HepG2 (cell line): ENCODE results near the gene EZH1.

Source experiments
- CCDC6 ChIP-seq: sonication (generic); formaldehyde crosslinking; IDR thresholded peaks from 2 replicates; pipeline ENCODE4 v1.8.1; 2022; ENCODE audit warnings: mild to moderate bottlenecking, missing genetic modification reagents, moderate library complexity
- FOXK2 ChIP-seq: fragments of 450-650 bp; IDR thresholded peaks from 2 replicates; pipeline ENCODE4 v1.6.1; 2016
- JUND ChIP-seq: sonication (generic); formaldehyde crosslinking; IDR thresholded peaks from 2 replicates; pipeline ENCODE4 v1.8.0; 2022; ENCODE audit warnings: mild to moderate bottlenecking, missing genetic modification reagents
- KDM5A ChIP-seq: fragments of 200-600 bp; sonication (generic); IDR thresholded peaks from 2 replicates; pipeline ENCODE4 v1.7.0; 2018; ENCODE audit warnings: antibody characterized with exemption, mild to moderate bottlenecking, low read length, borderline replicate concordance
- MED1 ChIP-seq: sonication (generic); formaldehyde crosslinking; IDR thresholded peaks from 2 replicates; pipeline ENCODE4 v1.4.0; 2020; ENCODE audit warnings: missing genetic modification reagents
- NFIC ChIP-seq: IDR thresholded peaks from 2 replicates; pipeline ENCODE4 v1.6.1; 2012; ENCODE audit warnings: mild to moderate bottlenecking, low read length, inconsistent platforms
- RAD51 ChIP-seq: fragments of 450-650 bp; IDR thresholded peaks from 2 replicates; pipeline ENCODE4 v1.6.1; 2016; ENCODE audit warnings: borderline replicate concordance
- ZC3H4 ChIP-seq: sonication (generic); formaldehyde crosslinking; IDR thresholded peaks from 2 replicates; pipeline ENCODE4 v1.4.0; 2020; ENCODE audit warnings: missing genetic modification reagents, borderline replicate concordance
- ZNF138 ChIP-seq: sonication (generic); formaldehyde crosslinking; IDR thresholded peaks from 2 replicates; pipeline ENCODE4 v1.5.0; 2020; ENCODE audit warnings: mild to moderate bottlenecking, low read depth, missing genetic modification reagents
- ZNF230 ChIP-seq: sonication (generic); formaldehyde crosslinking; IDR thresholded peaks from 2 replicates; pipeline ENCODE4 v1.4.0; 2020; ENCODE audit warnings: mild to moderate bottlenecking, missing genetic modification reagents
- TF ChIP-seq, protein P1 (sequence below), 2 experiments: IDR thresholded peaks; 2 replicates each; pipeline ENCODE4 v1.6.1; 2011 to 2012; ENCODE audit warnings: low read length in 2 of 2, borderline replicate concordance in 1 of 2, low read depth in 1 of 2, mild to moderate bottlenecking in 1 of 2, moderate library complexity in 1 of 2
- TF ChIP-seq, protein P2 (sequence below): sonication (generic); formaldehyde crosslinking; IDR thresholded peaks from 2 replicates; pipeline ENCODE4 v1.5.1; 2020; ENCODE audit warnings: missing genetic modification reagents, mild to moderate bottlenecking, borderline replicate concordance
- TF ChIP-seq, protein P3 (sequence below): sonication (generic); formaldehyde crosslinking; IDR thresholded peaks from 2 replicates; pipeline ENCODE4 v1.8.1; 2022; ENCODE audit warnings: low read depth, mild to moderate bottlenecking, missing genetic modification reagents

DNA sequence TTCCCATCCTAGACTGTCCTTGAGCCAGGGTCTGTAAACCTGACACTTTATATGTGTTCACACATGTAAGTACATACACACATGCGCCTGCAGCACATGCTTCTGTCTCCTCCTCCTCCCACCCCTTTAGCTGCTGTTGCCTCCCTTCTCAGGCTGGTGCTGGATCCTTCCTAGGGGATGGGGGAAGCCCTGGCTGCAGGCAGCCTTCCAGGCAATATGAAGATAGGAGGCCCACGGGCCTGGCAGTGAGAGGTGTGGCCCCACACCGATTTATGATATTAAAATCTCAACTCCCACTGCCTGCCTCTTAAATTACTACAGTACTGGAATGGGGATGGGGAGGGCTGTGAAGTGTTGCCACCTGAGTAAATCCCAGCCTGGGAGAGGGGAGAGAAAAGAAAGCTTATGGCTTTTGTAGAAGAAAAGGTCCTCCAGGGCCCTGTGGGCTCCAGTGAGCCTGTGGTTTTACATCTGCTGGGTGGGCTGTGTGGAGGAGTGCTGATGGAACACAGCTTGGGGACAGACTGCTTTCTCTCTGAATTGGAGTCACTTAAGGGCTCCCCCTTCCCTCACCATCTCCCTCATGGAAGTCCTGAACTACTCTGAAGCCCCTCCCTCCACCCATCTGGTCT, 34.6 kb upstream of the EZH1 start:
- TF ChIP-seq CCDC6 (CRISPR knock-in tag): no peak
- TF ChIP-seq, protein P1, sequence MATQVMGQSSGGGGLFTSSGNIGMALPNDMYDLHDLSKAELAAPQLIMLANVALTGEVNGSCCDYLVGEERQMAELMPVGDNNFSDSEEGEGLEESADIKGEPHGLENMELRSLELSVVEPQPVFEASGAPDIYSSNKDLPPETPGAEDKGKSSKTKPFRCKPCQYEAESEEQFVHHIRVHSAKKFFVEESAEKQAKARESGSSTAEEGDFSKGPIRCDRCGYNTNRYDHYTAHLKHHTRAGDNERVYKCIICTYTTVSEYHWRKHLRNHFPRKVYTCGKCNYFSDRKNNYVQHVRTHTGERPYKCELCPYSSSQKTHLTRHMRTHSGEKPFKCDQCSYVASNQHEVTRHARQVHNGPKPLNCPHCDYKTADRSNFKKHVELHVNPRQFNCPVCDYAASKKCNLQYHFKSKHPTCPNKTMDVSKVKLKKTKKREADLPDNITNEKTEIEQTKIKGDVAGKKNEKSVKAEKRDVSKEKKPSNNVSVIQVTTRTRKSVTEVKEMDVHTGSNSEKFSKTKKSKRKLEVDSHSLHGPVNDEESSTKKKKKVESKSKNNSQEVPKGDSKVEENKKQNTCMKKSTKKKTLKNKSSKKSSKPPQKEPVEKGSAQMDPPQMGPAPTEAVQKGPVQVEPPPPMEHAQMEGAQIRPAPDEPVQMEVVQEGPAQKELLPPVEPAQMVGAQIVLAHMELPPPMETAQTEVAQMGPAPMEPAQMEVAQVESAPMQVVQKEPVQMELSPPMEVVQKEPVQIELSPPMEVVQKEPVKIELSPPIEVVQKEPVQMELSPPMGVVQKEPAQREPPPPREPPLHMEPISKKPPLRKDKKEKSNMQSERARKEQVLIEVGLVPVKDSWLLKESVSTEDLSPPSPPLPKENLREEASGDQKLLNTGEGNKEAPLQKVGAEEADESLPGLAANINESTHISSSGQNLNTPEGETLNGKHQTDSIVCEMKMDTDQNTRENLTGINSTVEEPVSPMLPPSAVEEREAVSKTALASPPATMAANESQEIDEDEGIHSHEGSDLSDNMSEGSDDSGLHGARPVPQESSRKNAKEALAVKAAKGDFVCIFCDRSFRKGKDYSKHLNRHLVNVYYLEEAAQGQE (IDR thresholded peaks at IDR 0.05; ENCODE audit: borderline replicate concordance in 1 of 2, low read depth in 1 of 2, low read length in 2 of 2): no peak
- TF ChIP-seq NFIC: no peak
- TF ChIP-seq, protein P2, sequence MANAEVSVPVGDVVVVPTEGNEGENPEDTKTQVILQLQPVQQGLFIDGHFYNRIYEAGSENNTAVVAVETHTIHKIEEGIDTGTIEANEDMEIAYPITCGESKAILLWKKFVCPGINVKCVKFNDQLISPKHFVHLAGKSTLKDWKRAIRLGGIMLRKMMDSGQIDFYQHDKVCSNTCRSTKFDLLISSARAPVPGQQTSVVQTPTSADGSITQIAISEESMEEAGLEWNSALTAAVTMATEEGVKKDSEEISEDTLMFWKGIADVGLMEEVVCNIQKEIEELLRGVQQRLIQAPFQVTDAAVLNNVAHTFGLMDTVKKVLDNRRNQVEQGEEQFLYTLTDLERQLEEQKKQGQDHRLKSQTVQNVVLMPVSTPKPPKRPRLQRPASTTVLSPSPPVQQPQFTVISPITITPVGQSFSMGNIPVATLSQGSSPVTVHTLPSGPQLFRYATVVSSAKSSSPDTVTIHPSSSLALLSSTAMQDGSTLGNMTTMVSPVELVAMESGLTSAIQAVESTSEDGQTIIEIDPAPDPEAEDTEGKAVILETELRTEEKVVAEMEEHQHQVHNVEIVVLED: 0 out of 2 replicates have a peak, but pooled peaks have one; percentile 63
- no peak for TF ChIP-seq KDM5A
- no peak for TF ChIP-seq ZNF230 (CRISPR knock-in tag)
- TF ChIP-seq, protein P3, sequence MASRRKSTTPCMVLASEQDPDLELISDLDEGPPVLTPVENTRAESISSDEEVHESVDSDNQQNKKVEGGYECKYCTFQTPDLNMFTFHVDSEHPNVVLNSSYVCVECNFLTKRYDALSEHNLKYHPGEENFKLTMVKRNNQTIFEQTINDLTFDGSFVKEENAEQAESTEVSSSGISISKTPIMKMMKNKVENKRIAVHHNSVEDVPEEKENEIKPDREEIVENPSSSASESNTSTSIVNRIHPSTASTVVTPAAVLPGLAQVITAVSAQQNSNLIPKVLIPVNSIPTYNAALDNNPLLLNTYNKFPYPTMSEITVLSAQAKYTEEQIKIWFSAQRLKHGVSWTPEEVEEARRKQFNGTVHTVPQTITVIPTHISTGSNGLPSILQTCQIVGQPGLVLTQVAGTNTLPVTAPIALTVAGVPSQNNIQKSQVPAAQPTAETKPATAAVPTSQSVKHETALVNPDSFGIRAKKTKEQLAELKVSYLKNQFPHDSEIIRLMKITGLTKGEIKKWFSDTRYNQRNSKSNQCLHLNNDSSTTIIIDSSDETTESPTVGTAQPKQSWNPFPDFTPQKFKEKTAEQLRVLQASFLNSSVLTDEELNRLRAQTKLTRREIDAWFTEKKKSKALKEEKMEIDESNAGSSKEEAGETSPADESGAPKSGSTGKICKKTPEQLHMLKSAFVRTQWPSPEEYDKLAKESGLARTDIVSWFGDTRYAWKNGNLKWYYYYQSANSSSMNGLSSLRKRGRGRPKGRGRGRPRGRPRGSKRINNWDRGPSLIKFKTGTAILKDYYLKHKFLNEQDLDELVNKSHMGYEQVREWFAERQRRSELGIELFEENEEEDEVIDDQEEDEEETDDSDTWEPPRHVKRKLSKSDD (CRISPR knock-in tag): no peak
- TF ChIP-seq ZNF138 (CRISPR knock-in tag): no peak
- no peak for TF ChIP-seq RAD51
- no peak for TF ChIP-seq MED1 (CRISPR knock-in tag)
- no peak; the same call in 1 of the 2 replicates for TF ChIP-seq ZC3H4 (CRISPR knock-in tag)
- no peak; the same call in 1 of the 2 replicates for TF ChIP-seq FOXK2
- no peak for TF ChIP-seq JUND
